ENCODE results near the gene HIVEP3. TPM values are rescaled to one million over a fixed set of nuclear protein-coding genes. Genes with fewer than 3 reads are reported as not detected.

HIVEP3 gene
- total RNA-seq, 1 donor from 2014 or later, result 5.8 TPM

GRCh38 chr1:41856944-41857285 lies 61.8 kb downstream of the HIVEP3 start:
- no peak for TF ChIP-seq CTCF (IDR thresholded peaks at IDR 0.05; ENCODE audit: insufficient read depth, low read length, poor library complexity, severe bottlenecking)
- H3K27me3 ChIP-seq (ENCODE audit: control insufficient read depth, insufficient read depth, low read length), result no peaks in the 10 kb centered on the region
- no peak for DNase-seq (ENCODE audit: low read depth)
- no peak overlapping the region for H3K4me3 ChIP-seq (ENCODE audit: low read depth, low read length)
- peaks cover 1% of the 10 kb centered on the region for H3K36me3 ChIP-seq (ENCODE audit: control insufficient read depth, insufficient read depth, low read length)

- H3K27me3 ChIP-seq (ENCODE audit: control insufficient read depth, insufficient read depth, low read length), result no peaks in the 10 kb centered on the region
Measured at GRCh38 chr1:41856151-41856943, 62.4 kb downstream of the HIVEP3 start.

GRCh38 chr1:41855713-41856112 lies 63.0 kb downstream of the HIVEP3 start:
- Histone ChIP-seq H3K27me3 (ENCODE audit: control insufficient read depth, insufficient read depth, low read length) (no peaks in the 10 kb centered on the region), H3K36me3 (ENCODE audit: control insufficient read depth, insufficient read depth, low read length) (peaks cover 1% of the 10 kb centered on the region), H3K4me3 (ENCODE audit: low read depth, low read length) (no peak overlapping the region)
- TF ChIP-seq CTCF (IDR thresholded peaks at IDR 0.05; ENCODE audit: insufficient read depth, low read length, poor library complexity, severe bottlenecking), result no peak
- no peak for DNase-seq (ENCODE audit: low read depth)

More at GRCh38 chr1:41856151-41856943, 62.4 kb downstream of the HIVEP3 start:
- Histone ChIP-seq H3K36me3 (ENCODE audit: control insufficient read depth, insufficient read depth, low read length) (peaks cover 1% of the 10 kb centered on the region), H3K4me3 (ENCODE audit: low read depth, low read length) (no peak overlapping the region)
- DNase-seq (ENCODE audit: low read depth), result no peak
- TF ChIP-seq CTCF (IDR thresholded peaks at IDR 0.05; ENCODE audit: insufficient read depth, low read length, poor library complexity, severe bottlenecking), result no peak

- TF ChIP-seq CTCF (IDR thresholded peaks at IDR 0.05; ENCODE audit: insufficient read depth, low read length, poor library complexity, severe bottlenecking), result no peak
- no peak for DNase-seq (ENCODE audit: low read depth)
- Histone ChIP-seq H3K4me3 (ENCODE audit: low read depth, low read length) (no peak overlapping the region), H3K36me3 (ENCODE audit: control insufficient read depth, insufficient read depth, low read length) (peaks cover 1% of the 10 kb centered on the region), H3K27me3 (ENCODE audit: control insufficient read depth, insufficient read depth, low read length) (no peaks in the 10 kb centered on the region)
Measured at GRCh38 chr1:41853907-41854306, 64.8 kb downstream of the HIVEP3 start.

GRCh38 chr1:41852091-41852490 lies 66.6 kb downstream of the HIVEP3 start:
- no peak for TF ChIP-seq CTCF (IDR thresholded peaks at IDR 0.05; ENCODE audit: insufficient read depth, low read length, poor library complexity, severe bottlenecking)
- H3K4me3 ChIP-seq (ENCODE audit: low read depth, low read length), result no peak overlapping the region
- peaks cover 1% of the 10 kb centered on the region for H3K36me3 ChIP-seq (ENCODE audit: control insufficient read depth, insufficient read depth, low read length)
- no peak for DNase-seq (ENCODE audit: low read depth)
- H3K27me3 ChIP-seq (ENCODE audit: control insufficient read depth, insufficient read depth, low read length), result no peaks in the 10 kb centered on the region

- no peak overlapping the region for H3K4me3 ChIP-seq (ENCODE audit: low read depth, low read length)
- TF ChIP-seq CTCF (IDR thresholded peaks at IDR 0.05; ENCODE audit: insufficient read depth, low read length, poor library complexity, severe bottlenecking), result no peak
- peak; percentile 86 for DNase-seq (ENCODE audit: low read depth)
Measured at GRCh38 chr1:41851589-41851988, 67.1 kb downstream of the HIVEP3 start.

More at GRCh38 chr1:41851589-41851988, 67.1 kb downstream of the HIVEP3 start:
- no peaks in the 10 kb centered on the region for H3K27me3 ChIP-seq (ENCODE audit: control insufficient read depth, insufficient read depth, low read length)
- peaks cover 1% of the 10 kb centered on the region for H3K36me3 ChIP-seq (ENCODE audit: control insufficient read depth, insufficient read depth, low read length)
